MM.1S (cell line): ENCODE measurements around the gene KLF15.

Experiments used
- CTCF ChIP-seq: fragments of 300-600 bp; sonication (generic); IDR thresholded peaks from 2 replicates; pipeline ENCODE4 v1.5.1; 2016; ENCODE audit warnings: antibody characterized with exemption, low read length, mixed read lengths
- EZH2phosphoT487 ChIP-seq: fragments of 300-600 bp; sonication (generic); IDR thresholded peaks from 2 replicates; pipeline ENCODE4 v1.6.1; 2018; ENCODE audit warnings: antibody characterized with exemption, low read length

- TF ChIP-seq CTCF (no peak), EZH2phosphoT487 (no peak)
These were observed 16.1 kb downstream of the KLF15 start for GRCh38 chr3:126340943-126341754.
